Mucosa of descending colon (tissue), 3 donors: ENCODE measurements around the gene MAP6. TPM values are rescaled to one million over a fixed set of nuclear protein-coding genes. Genes with fewer than 3 reads are reported as not detected.
A peak's percentile ranks its signal among the peaks of the same experiment; 100 is the strongest.

ENCODE experiments used
- ATAC-seq: fragments of 200-7000 bp; cut with Tn5 transposase; one replicate; pipeline ENCODE4 v1.9.1; 2020; ENCODE audit warnings: mild to moderate bottlenecking, moderate library complexity
- DNase-seq, 3 donors: peaks; one replicate each; pipeline ENCODE4 v3.0.0-alpha.2; 2020
- H3K36me3 ChIP-seq: fragments of 200-600 bp; one replicate; pipeline ENCODE4 v1.8.0; 2021; ENCODE audit warnings: low read depth, mild to moderate bottlenecking
- H3K4me1 ChIP-seq: fragments of 200-600 bp; one replicate; pipeline ENCODE4 v1.8.0; 2021; ENCODE audit warnings: low read depth, mild to moderate bottlenecking
- H3K4me3 ChIP-seq: fragments of 200-600 bp; one replicate; pipeline ENCODE4 v1.8.0; 2021; ENCODE audit warnings: mild to moderate bottlenecking
- H3K9me3 ChIP-seq: fragments of 200-600 bp; one replicate; pipeline ENCODE4 v1.8.0; 2021; ENCODE audit warnings: mild to moderate bottlenecking
- intact Hi-C, 2 donors: fragments of 100-400 bp; cut with DNase I in 1 of 2; cut with micrococcal nuclease in 1 of 2; formaldehyde crosslinking; loops; one replicate each; pipeline versions ENCODE4 v1.11.0 to v1.11.1; 2022; cut with DNase I, micrococcal nuclease
- total RNA-seq, 3 donors: library from RNA; stranded (reverse); fragmentation: NEBNext Ultra II Directional in 2 of 3; extraction: Animal tissue kit (Norgen Biotek cat#: 25700) in 2 of 3; gene quantifications; one replicate each; pipeline versions ENCODE4 v1.2.1 to v1.2.4, GENCODE V29; 2021 to 2023
- TF ChIP-seq, protein P1 (sequence below): fragments of 200-600 bp; IDR thresholded peaks from one replicate; pipeline ENCODE4 v1.8.0; 2022; ENCODE audit warnings: antibody characterized with exemption, mild to moderate bottlenecking
- donor health status: DM: no; HTN: no; CAD: no; lungs with moderate emphysema.
- donor health status: DM: no; HTN: no; CAD: no.
- donor health status: DM: no; HTN: yes; CAD: no.

Gene MAP6
- total RNA-seq, 3 donors from 2014 or later, result 0.84 to 17.7 (median 1.9) TPM

DNA sequence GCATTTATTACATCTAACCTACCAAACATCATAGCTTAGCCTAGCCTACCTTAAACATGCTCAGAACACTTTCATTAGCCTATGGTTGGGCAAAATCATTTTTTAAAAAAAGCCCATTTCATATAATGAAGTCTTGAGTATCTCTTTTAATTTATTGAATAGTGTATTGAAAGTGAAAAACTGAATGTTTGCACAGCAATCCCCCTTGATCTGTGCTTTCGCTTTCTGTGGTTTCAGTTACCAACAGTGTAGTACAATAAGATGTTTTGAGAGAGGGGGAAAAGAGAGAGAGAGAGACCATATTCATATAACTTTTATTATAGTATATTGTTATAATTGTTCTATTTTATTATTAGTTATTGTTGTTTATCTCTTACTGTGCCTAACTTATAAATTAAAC lies 8.4 kb upstream of the MAP6 start:
- no peak overlapping the region for H3K4me3 ChIP-seq
- DNase-seq (no peak), ATAC-seq (no peak)
- TF ChIP-seq, protein P1, sequence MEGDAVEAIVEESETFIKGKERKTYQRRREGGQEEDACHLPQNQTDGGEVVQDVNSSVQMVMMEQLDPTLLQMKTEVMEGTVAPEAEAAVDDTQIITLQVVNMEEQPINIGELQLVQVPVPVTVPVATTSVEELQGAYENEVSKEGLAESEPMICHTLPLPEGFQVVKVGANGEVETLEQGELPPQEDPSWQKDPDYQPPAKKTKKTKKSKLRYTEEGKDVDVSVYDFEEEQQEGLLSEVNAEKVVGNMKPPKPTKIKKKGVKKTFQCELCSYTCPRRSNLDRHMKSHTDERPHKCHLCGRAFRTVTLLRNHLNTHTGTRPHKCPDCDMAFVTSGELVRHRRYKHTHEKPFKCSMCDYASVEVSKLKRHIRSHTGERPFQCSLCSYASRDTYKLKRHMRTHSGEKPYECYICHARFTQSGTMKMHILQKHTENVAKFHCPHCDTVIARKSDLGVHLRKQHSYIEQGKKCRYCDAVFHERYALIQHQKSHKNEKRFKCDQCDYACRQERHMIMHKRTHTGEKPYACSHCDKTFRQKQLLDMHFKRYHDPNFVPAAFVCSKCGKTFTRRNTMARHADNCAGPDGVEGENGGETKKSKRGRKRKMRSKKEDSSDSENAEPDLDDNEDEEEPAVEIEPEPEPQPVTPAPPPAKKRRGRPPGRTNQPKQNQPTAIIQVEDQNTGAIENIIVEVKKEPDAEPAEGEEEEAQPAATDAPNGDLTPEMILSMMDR, result no peak
- no peaks in the 10 kb centered on the region for H3K9me3 ChIP-seq
- intact Hi-C loops, result no loop called here
- H3K36me3 ChIP-seq, result no peaks in the 10 kb centered on the region
- no peaks in the 10 kb centered on the region for H3K4me1 ChIP-seq

DNA sequence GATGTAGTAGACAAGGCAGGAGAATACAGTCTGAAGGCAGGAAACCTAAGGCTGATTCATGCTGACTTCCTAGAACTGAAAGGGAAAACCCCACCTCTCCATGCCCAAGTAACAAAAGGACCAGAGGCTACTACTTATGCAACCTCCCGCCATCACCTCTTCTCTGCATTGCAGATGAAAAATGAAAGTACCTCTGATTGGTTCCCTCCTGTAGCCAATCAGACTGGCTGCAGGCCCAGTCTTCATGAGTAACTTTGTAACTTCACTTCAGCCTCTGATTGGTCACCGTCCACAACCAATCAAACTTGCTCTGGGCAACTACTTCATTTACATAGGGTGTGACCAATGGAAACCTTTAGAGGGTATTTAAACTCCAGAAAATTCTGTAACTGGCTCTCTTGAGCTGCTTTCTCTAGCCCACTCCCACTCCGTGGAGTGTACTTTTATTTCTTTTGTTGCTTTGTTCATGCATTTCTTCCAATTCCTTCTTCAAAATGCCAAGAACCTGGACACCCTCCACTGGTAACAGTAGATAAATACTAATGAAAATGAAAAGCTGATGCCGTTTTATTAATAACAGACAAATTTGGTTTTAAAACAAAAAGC lies 5.2 kb upstream of the MAP6 start:
- TF ChIP-seq, protein P1, result no peak
- no peak overlapping the region for H3K4me3 ChIP-seq
- H3K4me1 ChIP-seq, result no peaks in the 10 kb centered on the region
- no peaks in the 10 kb centered on the region for H3K36me3 ChIP-seq
- ATAC-seq (no peak), DNase-seq (no peak)
- no peaks in the 10 kb centered on the region for H3K9me3 ChIP-seq
- intact Hi-C loops, result no loop called here

DNA sequence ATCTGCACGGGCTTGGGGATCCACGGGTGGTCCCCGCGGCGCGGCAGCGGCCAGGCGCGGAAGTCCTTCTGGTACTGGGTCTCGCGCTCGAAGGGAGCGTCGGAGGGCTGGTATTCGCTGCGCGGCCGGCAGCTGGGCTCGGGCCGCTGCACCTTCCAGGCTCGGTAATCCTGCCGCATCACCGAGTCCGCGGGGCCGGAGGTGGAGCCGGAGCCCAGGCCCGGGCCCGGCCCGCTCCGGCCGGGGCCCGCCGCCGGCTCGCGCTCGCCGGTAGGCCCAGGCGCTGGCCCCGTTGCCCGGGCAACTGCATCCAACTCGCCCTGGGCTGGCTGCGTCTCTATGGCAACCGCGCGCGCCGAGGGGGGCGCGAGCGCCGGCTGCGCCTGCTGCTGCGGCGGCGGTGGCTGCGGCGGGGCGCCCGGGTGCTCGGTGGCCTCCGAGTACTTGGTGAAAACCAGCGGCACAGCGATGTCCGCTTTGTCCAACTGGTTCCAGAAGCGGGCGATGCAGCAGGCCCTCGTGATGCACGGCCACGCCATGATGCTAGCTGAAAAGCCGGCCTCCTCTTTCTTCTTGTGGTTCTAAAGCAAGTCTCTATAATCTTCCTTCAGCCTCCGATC lies 897 bp downstream of the MAP6 start:
- Histone ChIP-seq H3K36me3 (no peaks in the 10 kb centered on the region), H3K9me3 (no peaks in the 10 kb centered on the region), H3K4me3 (no peak overlapping the region), H3K4me1 (peaks cover 8% of the 10 kb centered on the region)
- ATAC-seq (peak; percentile 50), DNase-seq (peak in 2 of 3 donors; percentile 13 to 33)
- TF ChIP-seq, protein P1, result no peak
- intact Hi-C loops, result no loop called here

DNA sequence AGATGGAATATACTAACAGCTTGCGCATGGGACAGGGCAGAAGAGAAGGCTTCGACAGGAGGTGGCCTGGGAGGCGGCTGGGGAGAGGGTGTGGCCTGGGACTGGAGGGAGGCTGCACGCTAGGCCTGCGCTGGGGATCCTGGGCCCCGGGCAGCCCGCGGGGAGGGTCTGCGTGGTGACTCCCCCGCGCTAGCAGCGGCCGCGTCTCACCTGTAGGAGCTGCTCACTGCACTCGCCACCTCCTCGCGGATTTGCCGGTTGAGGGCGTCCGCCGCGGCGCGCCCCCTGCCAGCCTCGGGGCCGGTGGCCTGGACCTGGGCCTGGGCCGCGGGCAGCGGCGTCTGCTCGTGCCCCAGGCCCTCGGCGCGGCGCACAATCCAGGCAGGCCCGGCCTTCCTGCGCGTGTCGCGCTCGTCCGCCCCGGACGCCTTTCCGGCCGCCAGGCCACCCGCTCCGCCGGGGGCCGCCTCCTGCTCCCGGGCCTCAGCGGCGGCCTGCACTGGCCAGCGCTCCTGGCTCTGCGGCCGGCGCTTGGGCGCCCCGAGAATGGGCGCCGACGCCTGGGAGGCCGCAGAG lies 1.5 kb downstream of the MAP6 start:
- H3K36me3 ChIP-seq, result no peaks in the 10 kb centered on the region
- TF ChIP-seq, protein P1, result no peak
- H3K4me3 ChIP-seq, result no peak overlapping the region
- peak; percentile 59 for ATAC-seq
- peaks cover 8% of the 10 kb centered on the region for H3K4me1 ChIP-seq
- intact Hi-C loops, result no loop called here
- DNase-seq, result peak in 2 of 3 donors; percentile 12 to 35
- no peaks in the 10 kb centered on the region for H3K9me3 ChIP-seq

DNA sequence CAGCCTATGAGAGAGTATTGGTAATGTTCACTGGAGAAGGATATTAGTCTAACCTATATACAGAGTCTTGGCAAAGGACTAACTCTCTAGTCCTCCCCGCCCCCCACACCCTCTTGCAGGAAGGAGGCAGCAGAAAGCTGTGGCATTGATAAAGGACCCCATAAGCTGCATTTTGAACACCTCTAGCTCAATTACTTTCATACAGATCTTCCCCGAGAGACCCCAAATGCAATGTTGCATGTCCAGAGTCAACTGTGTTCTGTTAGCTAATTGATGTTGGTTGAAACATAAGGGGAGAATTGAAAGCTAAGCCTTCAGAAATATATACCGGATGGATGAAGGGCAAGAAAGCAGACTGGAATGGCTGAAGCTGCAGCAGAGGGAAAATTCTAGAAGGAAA lies 2.8 kb downstream of the MAP6 start:
- intact Hi-C loops, result no loop called here
- Histone ChIP-seq H3K4me1 (peaks cover 8% of the 10 kb centered on the region), H3K4me3 (no peak overlapping the region), H3K36me3 (no peaks in the 10 kb centered on the region), H3K9me3 (no peaks in the 10 kb centered on the region)
- TF ChIP-seq, protein P1, result no peak
- ATAC-seq, result no peak
- no peak for DNase-seq
